ENCODE measurements around the gene MAP3K12.
"Not testable (repeated sequence)": the region's sequence is repeated elsewhere in the genome, so short reads cannot be mapped to it uniquely, and the experiment has no call there.

MAP3K12 gene

GRCh38 chr12:53465679-53466078 lies 33.6 kb downstream of the MAP3K12 start:
- FAIRE-seq = no peak

GRCh38 chr12:53464685-53465418 lies 34.4 kb downstream of the MAP3K12 start:
- no peak for FAIRE-seq

- no peak for FAIRE-seq
Measured at GRCh38 chr12:53463802-53464560, 35.3 kb downstream of the MAP3K12 start.

- FAIRE-seq = no peak
Measured at GRCh38 chr12:53462935-53463334, 36.3 kb downstream of the MAP3K12 start.

GRCh38 chr12:53461591-53461990 lies 37.7 kb downstream of the MAP3K12 start:
- no peak for FAIRE-seq

- no peak for FAIRE-seq
Measured at GRCh38 chr12:53461059-53461458, 38.2 kb downstream of the MAP3K12 start.

GRCh38 chr12:53459097-53459496 lies 40.2 kb downstream of the MAP3K12 start:
- FAIRE-seq = no peak

GRCh38 chr12:53456654-53457366 lies 42.4 kb downstream of the MAP3K12 start:
- FAIRE-seq = no peak

- FAIRE-seq = no peak
Measured at GRCh38 chr12:53454707-53455106, 44.6 kb downstream of the MAP3K12 start.

GRCh38 chr12:53453953-53454640 lies 45.2 kb downstream of the MAP3K12 start:
- no peak for FAIRE-seq

GRCh38 chr12:53452159-53453077 lies 46.8 kb downstream of the MAP3K12 start:
- no peak for FAIRE-seq

- FAIRE-seq = peak; percentile 98
Measured at GRCh38 chr12:53451661-53452158, 47.5 kb downstream of the MAP3K12 start, which contains the start of gene PCBP2. TSS of gene PCBP2 (plus strand) at chr12:53452102. CDS start at chr12:53454801, 2,699 bp downstream.

- FAIRE-seq = no peak
Measured at GRCh38 chr12:53450936-53451335, 48.3 kb downstream of the MAP3K12 start.

- FAIRE-seq = not testable (repeated sequence)
Measured at GRCh38 chr12:53444593-53445325, 54.5 kb downstream of the MAP3K12 start.

- FAIRE-seq = no peak
Measured at GRCh38 chr12:53443955-53444354, 55.3 kb downstream of the MAP3K12 start.

GRCh38 chr12:53441040-53441833 lies 58.0 kb downstream of the MAP3K12 start, which contains the start of gene PRR13:
TSS of gene PRR13 (plus strand) at chr12:53441734. CDS start at chr12:53442715, 981 bp downstream.
- FAIRE-seq = peak; percentile 97

- FAIRE-seq = not testable (repeated sequence)
Measured at GRCh38 chr12:53439582-53439981, 59.7 kb downstream of the MAP3K12 start.

- not testable (repeated sequence) for FAIRE-seq
Measured at GRCh38 chr12:53435326-53435725, 63.9 kb downstream of the MAP3K12 start.

GRCh38 chr12:53431187-53431586 lies 68.1 kb downstream of the MAP3K12 start:
- FAIRE-seq = no peak

- no peak for FAIRE-seq
Measured at GRCh38 chr12:53430116-53430515, 69.1 kb downstream of the MAP3K12 start.

Data from G401.6 (cell line).